Stomach (tissue), 4 donors: Measurements from ENCODE around the gene MSH4.

Experiments used
- EP300 ChIP-seq: sonication (generic); formaldehyde crosslinking; IDR thresholded peaks from one replicate; pipeline ENCODE4 v1.6.1; 2017; ENCODE audit warnings: antibody characterized with exemption
- POLR2AphosphoS5 ChIP-seq, 3 donors: sonication (generic); formaldehyde crosslinking; IDR thresholded peaks; one replicate each; pipeline ENCODE4 v1.6.1; 2016; ENCODE audit warnings: antibody characterized with exemption in 3 of 3
- TF ChIP-seq, protein P1 (sequence below), 7 experiments: fragments of 450-650 bp in 4 of 7; fragments of 200-600 bp in 3 of 7; sonication (generic) in 3 of 7; IDR thresholded peaks; one replicate each; pipeline ENCODE4 v1.5.1; 2016 to 2019; ENCODE audit warnings: antibody characterized with exemption in 7 of 7, control low read depth in 2 of 7, mild to moderate bottlenecking in 1 of 7

DNA sequence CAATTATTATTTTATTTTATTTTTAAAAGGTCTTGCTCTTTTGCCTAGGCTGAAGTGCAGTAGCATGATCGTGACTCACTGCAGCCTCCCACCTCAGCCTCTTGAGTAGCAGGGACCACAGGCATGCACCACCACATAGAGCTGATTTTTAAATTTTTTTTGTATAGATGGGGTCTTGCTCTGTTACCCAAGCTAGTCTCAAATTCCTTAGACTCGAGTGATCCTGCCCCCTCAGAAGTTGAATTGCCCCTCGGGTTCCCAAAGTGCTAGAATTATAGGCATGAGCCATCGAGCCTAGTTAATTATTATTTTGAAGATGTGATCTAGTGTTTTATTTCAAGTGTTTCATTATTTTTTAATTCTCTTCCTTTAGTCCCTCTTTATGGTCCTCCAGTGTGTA, 12.2 kb downstream of the MSH4 start:
- TF ChIP-seq, protein P1, sequence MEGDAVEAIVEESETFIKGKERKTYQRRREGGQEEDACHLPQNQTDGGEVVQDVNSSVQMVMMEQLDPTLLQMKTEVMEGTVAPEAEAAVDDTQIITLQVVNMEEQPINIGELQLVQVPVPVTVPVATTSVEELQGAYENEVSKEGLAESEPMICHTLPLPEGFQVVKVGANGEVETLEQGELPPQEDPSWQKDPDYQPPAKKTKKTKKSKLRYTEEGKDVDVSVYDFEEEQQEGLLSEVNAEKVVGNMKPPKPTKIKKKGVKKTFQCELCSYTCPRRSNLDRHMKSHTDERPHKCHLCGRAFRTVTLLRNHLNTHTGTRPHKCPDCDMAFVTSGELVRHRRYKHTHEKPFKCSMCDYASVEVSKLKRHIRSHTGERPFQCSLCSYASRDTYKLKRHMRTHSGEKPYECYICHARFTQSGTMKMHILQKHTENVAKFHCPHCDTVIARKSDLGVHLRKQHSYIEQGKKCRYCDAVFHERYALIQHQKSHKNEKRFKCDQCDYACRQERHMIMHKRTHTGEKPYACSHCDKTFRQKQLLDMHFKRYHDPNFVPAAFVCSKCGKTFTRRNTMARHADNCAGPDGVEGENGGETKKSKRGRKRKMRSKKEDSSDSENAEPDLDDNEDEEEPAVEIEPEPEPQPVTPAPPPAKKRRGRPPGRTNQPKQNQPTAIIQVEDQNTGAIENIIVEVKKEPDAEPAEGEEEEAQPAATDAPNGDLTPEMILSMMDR (IDR thresholded peaks at IDR 0.05): no peak
- TF ChIP-seq EP300 (no peak), POLR2AphosphoS5 (IDR thresholded peaks at IDR 0.05) (no peak)
